ENCODE results near the gene DDX6. TPM values are rescaled to one million over a fixed set of nuclear protein-coding genes. Genes with fewer than 3 reads are reported as not detected.

DDX6 gene
- polyA plus RNA-seq, 2 of the 4 experiments (the other 2 are of a cell fraction), result 36.3 to 41.4 TPM

DNA sequence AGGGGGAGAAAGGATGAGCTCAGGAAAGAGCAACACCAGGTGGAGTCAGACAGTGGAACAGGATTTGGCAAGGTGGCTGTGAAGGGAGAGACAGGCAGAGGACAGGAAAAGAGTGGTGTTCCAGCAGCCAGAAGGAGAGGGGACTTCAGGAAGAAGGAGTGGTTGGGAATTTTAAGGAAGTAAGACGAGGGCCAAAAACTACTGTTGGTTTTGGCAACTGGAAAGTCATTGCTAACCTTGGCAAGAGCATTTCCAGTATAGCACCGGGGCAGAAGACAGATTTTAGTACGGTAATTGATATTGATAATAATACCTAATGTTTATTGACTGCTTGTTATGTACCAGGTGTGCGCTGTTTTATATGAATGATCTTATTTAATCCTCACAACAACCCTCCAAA, 15.4 kb upstream of the DDX6 start:
- no peak for FAIRE-seq
- 47% methylated on average over 4 of the region's 4 CpGs for WGBS (ENCODE audit: missing lambda C conversion rate)
- TF ChIP-seq MYC (IDR thresholded peaks at IDR 0.05; ENCODE audit: borderline replicate concordance, low read length), result no peak
- TF ChIP-seq PHF8 (IDR thresholded peaks at IDR 0.05; ENCODE audit: borderline replicate concordance, low read depth), result no peak
- TF ChIP-seq, protein P1, sequence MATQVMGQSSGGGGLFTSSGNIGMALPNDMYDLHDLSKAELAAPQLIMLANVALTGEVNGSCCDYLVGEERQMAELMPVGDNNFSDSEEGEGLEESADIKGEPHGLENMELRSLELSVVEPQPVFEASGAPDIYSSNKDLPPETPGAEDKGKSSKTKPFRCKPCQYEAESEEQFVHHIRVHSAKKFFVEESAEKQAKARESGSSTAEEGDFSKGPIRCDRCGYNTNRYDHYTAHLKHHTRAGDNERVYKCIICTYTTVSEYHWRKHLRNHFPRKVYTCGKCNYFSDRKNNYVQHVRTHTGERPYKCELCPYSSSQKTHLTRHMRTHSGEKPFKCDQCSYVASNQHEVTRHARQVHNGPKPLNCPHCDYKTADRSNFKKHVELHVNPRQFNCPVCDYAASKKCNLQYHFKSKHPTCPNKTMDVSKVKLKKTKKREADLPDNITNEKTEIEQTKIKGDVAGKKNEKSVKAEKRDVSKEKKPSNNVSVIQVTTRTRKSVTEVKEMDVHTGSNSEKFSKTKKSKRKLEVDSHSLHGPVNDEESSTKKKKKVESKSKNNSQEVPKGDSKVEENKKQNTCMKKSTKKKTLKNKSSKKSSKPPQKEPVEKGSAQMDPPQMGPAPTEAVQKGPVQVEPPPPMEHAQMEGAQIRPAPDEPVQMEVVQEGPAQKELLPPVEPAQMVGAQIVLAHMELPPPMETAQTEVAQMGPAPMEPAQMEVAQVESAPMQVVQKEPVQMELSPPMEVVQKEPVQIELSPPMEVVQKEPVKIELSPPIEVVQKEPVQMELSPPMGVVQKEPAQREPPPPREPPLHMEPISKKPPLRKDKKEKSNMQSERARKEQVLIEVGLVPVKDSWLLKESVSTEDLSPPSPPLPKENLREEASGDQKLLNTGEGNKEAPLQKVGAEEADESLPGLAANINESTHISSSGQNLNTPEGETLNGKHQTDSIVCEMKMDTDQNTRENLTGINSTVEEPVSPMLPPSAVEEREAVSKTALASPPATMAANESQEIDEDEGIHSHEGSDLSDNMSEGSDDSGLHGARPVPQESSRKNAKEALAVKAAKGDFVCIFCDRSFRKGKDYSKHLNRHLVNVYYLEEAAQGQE (IDR thresholded peaks at IDR 0.05), result no peak
- no peak for TF ChIP-seq NPAS2 (CRISPR knock-in tag; IDR thresholded peaks at IDR 0.05; ENCODE audit: borderline replicate concordance)
- TF ChIP-seq RNF2 (IDR thresholded peaks at IDR 0.05; ENCODE audit: borderline replicate concordance, low read depth), result no peak
- TF ChIP-seq ZFP36 (IDR thresholded peaks at IDR 0.05; ENCODE audit: borderline replicate concordance, partially characterized antibody), result no peak
- no peak for TF ChIP-seq FOSL2 (IDR thresholded peaks at IDR 0.05)
- no peak for TF ChIP-seq FOSL2 (CRISPR knock-in tag; IDR thresholded peaks at IDR 0.05)
- no peak for TF ChIP-seq CBX2 (IDR thresholded peaks at IDR 0.05; ENCODE audit: borderline replicate concordance, low read depth)
- no peak for TF ChIP-seq TFCP2L1 (CRISPR knock-in tag; IDR thresholded peaks at IDR 0.05)
- no peak for TF ChIP-seq NR3C1 (IDR thresholded peaks at IDR 0.05)
- no peak for TF ChIP-seq RARB (CRISPR knock-in tag; IDR thresholded peaks at IDR 0.05)
- TF ChIP-seq GATA3 (IDR thresholded peaks at IDR 0.05; ENCODE audit: borderline replicate concordance), result no peak
- no peak for TF ChIP-seq FOXS1 (CRISPR knock-in tag; IDR thresholded peaks at IDR 0.05)
- TF ChIP-seq HOXA7 (CRISPR knock-in tag; IDR thresholded peaks at IDR 0.05), result no peak
- TF ChIP-seq, protein P2, sequence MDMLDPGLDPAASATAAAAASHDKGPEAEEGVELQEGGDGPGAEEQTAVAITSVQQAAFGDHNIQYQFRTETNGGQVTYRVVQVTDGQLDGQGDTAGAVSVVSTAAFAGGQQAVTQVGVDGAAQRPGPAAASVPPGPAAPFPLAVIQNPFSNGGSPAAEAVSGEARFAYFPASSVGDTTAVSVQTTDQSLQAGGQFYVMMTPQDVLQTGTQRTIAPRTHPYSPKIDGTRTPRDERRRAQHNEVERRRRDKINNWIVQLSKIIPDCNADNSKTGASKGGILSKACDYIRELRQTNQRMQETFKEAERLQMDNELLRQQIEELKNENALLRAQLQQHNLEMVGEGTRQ (IDR thresholded peaks at IDR 0.05), result no peak
- no peak for TF ChIP-seq JUNB (IDR thresholded peaks at IDR 0.05)
- ChIA-PET POLR2A (no interaction called here), CTCF (no interaction called here)
- no peak for ATAC-seq
- Histone ChIP-seq H3K4me2 (no peak overlapping the region), H3K9me3 (no peaks in the 10 kb centered on the region), H3K27ac (no peak overlapping the region), H3K4me1 (no peaks in the 10 kb centered on the region), H3K4me3 (no peak overlapping the region)
- no peak for DNase-seq (ENCODE audit: low read depth in 1 of 2, low spot score in 1 of 2)

DNA sequence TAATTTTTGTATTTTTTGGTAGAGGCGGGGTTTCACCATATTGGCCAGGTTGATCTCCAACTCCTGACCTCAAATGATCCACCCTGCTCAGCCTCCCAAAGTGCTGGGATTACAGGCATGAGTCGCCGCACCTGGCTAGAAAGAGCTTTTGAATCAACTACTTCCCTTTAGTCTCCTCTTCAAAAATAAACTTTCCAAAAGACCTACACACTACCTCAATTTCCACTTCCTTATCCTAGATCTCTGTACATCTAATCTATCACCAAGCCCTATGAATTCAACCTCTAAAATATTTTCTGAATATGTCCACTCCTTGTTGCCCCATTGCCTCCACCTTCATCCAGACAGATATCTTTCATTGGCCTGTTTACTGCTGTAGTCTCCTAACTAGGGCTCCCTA, 13.1 kb upstream of the DDX6 start:
- DNase-seq (ENCODE audit: low read depth in 1 of 2, low spot score in 1 of 2), result no peak
- H3K4me2 ChIP-seq, result no peak overlapping the region
- ChIA-PET CTCF (interaction anchor here (0.8 to 1.4 kb wide), 3 partner anchors 8 to 152 kb away, joined by 3 to 8 read pairs (median 4); partner anchors contain the start of gene UPK2), POLR2A (no interaction called here)
- no peak for TF ChIP-seq TFCP2L1 (CRISPR knock-in tag; IDR thresholded peaks at IDR 0.05)
- TF ChIP-seq RCOR1 (IDR thresholded peaks at IDR 0.05; ENCODE audit: low read depth, low read length), result no peak
- TF ChIP-seq BHLHE40 (IDR thresholded peaks at IDR 0.05; ENCODE audit: low read depth, low read length), result no peak
- TF ChIP-seq JUNB (IDR thresholded peaks at IDR 0.05), result no peak
- TF ChIP-seq, protein P3, sequence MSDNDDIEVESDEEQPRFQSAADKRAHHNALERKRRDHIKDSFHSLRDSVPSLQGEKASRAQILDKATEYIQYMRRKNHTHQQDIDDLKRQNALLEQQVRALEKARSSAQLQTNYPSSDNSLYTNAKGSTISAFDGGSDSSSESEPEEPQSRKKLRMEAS (IDR thresholded peaks at IDR 0.05), result no peak
- TF ChIP-seq NFE2L2 (conservative IDR thresholded peaks at IDR 0.05; ENCODE audit: low read length), result no peak
- TF ChIP-seq ESRRA (IDR thresholded peaks at IDR 0.05; ENCODE audit: borderline replicate concordance, low read length), result no peak
- TF ChIP-seq, protein P1 (IDR thresholded peaks at IDR 0.05), result no peak
- no peak for TF ChIP-seq RARB (CRISPR knock-in tag; IDR thresholded peaks at IDR 0.05)
- TF ChIP-seq, protein P4, sequence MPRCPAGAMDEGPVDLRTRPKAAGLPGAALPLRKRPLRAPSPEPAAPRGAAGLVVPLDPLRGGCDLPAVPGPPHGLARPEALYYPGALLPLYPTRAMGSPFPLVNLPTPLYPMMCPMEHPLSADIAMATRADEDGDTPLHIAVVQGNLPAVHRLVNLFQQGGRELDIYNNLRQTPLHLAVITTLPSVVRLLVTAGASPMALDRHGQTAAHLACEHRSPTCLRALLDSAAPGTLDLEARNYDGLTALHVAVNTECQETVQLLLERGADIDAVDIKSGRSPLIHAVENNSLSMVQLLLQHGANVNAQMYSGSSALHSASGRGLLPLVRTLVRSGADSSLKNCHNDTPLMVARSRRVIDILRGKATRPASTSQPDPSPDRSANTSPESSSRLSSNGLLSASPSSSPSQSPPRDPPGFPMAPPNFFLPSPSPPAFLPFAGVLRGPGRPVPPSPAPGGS (IDR thresholded peaks at IDR 0.05), result no peak
- no peak for TF ChIP-seq POLR2AphosphoS2 (conservative IDR thresholded peaks at IDR 0.05; ENCODE audit: low read length)
- TF ChIP-seq, protein P2 (IDR thresholded peaks at IDR 0.05), result no peak
- TF ChIP-seq POLR2A (IDR thresholded peaks at IDR 0.05; ENCODE audit: low read length), result no peak
- no peak for TF ChIP-seq NR3C1 (IDR thresholded peaks at IDR 0.05)
- no peak for TF ChIP-seq ZNF302 (CRISPR knock-in tag; IDR thresholded peaks at IDR 0.05)
- TF ChIP-seq CBX2 (IDR thresholded peaks at IDR 0.05; ENCODE audit: borderline replicate concordance, low read depth), result no peak
- no peak for TF ChIP-seq RAD21 (conservative IDR thresholded peaks at IDR 0.05 in 1 of 2, IDR thresholded peaks at IDR 0.05 in 1 of 2)
- WGBS (ENCODE audit: missing lambda C conversion rate), result 95% methylated on average over 3 of the region's 3 CpGs
- FAIRE-seq, result no peak
- H3K9me3 ChIP-seq, result no peaks in the 10 kb centered on the region
- no peak overlapping the region for H3K4me3 ChIP-seq
- no peak overlapping the region for H3K27ac ChIP-seq
- no peaks in the 10 kb centered on the region for H3K4me1 ChIP-seq
- ATAC-seq, result no peak
